GM12878 (cell line): ENCODE results near the gene RAD51B. TPM values are rescaled to one million over a fixed set of nuclear protein-coding genes. Genes with fewer than 3 reads are reported as not detected.

Experiments used
- ATAC-seq: fragments of 200-7000 bp; cut with Tn5 transposase; 3 replicates; pipeline ENCODE4 v1.9.1; 2020; ENCODE audit warnings: mild to moderate bottlenecking, moderate library complexity
- BruUV-seq: library from RNA; stranded (reverse); fragments of 400-500 nt; replicated peaks from 2 replicates; lab custom pipeline; 2021; lab: Mats Ljungman, UMichigan
- CTCF ChIA-PET: fragments of 300-600 bp; sonication (Branson Sonifier 250); formaldehyde crosslinking; extraction: SDS; loops from one replicate; lab custom pipeline; 2021; ENCODE audit warnings: inconsistent platforms; lab: Yijun Ruan, JAX
- POLR2A ChIA-PET: fragments of 350-600 bp; formaldehyde crosslinking; extraction: SDS; loops from one replicate; lab custom pipeline; 2021; ENCODE audit warnings: inconsistent platforms; lab: Charles Lee
- RAD21 ChIA-PET: fragments of 300-600 bp; sonication (Branson Sonifier 250); formaldehyde crosslinking; loops from one replicate; lab custom pipeline; 2023; ENCODE audit warnings: antibody characterized with exemption; ENCODE audit not compliant: unreplicated experiment; lab: Charles Lee
- SMC1A ChIA-PET: fragments of 300-600 bp; sonication (Branson Sonifier 250); formaldehyde crosslinking; loops from one replicate; lab custom pipeline; 2023; ENCODE audit not compliant: unreplicated experiment, uncharacterized antibody; lab: Charles Lee
- DNase-seq: peaks from one replicate; pipeline ENCODE4 v3.0.0-alpha.2; 2011; ENCODE audit warnings: low read depth, low spot score
- FAIRE-seq: peaks from 3 replicates; lab custom pipeline; 2011; peaks lifted over from hg19 to GRCh38; lab: Jason Lieb, UNC
- H2AFZ ChIP-seq: 2 replicates; pipeline ENCODE4 v1.6.0; 2011; ENCODE audit warnings: low read depth, low read length, control low read depth; ENCODE audit not compliant: control insufficient read depth
- H3K27ac ChIP-seq: 2 replicates; pipeline ENCODE4 v1.5.1; 2011; ENCODE audit warnings: control low read depth; ENCODE audit not compliant: control insufficient read depth, insufficient read depth
- H3K27me3 ChIP-seq, 2 experiments: replicated peaks in 1 of 2; 2 replicates each; pipeline versions ENCODE4 v1.6.0 to v1.6.1; 2011; ENCODE audit warnings: low read length in 1 of 2; ENCODE audit not compliant: control insufficient read depth in 2 of 2, insufficient read depth in 2 of 2
- H3K36me3 ChIP-seq, 2 experiments: 2 replicates each; pipeline ENCODE4 v1.5.1; 2011; ENCODE audit warnings: low read length in 1 of 2; ENCODE audit not compliant: control insufficient read depth in 2 of 2, insufficient read depth in 2 of 2
- H3K4me1 ChIP-seq: 2 replicates; pipeline ENCODE4 v1.6.1; 2011; ENCODE audit warnings: mild to moderate bottlenecking, low read length, moderate library complexity, mixed read lengths; ENCODE audit not compliant: control insufficient read depth, insufficient read depth
- H3K4me2 ChIP-seq: 2 replicates; pipeline ENCODE4 v1.6.0; 2011; ENCODE audit warnings: control low read depth; ENCODE audit not compliant: control insufficient read depth, insufficient read depth
- H3K4me3 ChIP-seq: fragments of 200-600 bp; sonication (generic); 2 replicates; pipeline ENCODE4 v1.5.1; 2016
- H3K79me2 ChIP-seq: 2 replicates; pipeline ENCODE4 v1.6.0; 2011; ENCODE audit warnings: low read length; ENCODE audit not compliant: control insufficient read depth, insufficient read depth
- H3K9ac ChIP-seq: 2 replicates; pipeline ENCODE4 v1.8.0; 2011; ENCODE audit warnings: low read length, control low read depth, mixed read lengths; ENCODE audit not compliant: control insufficient read depth, insufficient read depth
- H3K9me3 ChIP-seq: replicated peaks from 3 replicates; pipeline ENCODE4 v1.5.1; 2011; ENCODE audit warnings: mild to moderate bottlenecking, low read length; ENCODE audit not compliant: control insufficient read depth, insufficient read depth
- H4K20me1 ChIP-seq: 2 replicates; pipeline ENCODE4 v1.6.0; 2011; ENCODE audit not compliant: control insufficient read depth, insufficient read depth
- ASH2L ChIP-seq: fragments of 300-600, 200-600 bp; sonication (generic); IDR thresholded peaks from 2 replicates; pipeline ENCODE4 v1.6.1; 2017; ENCODE audit warnings: low read depth, mild to moderate bottlenecking, borderline replicate concordance
- CREM ChIP-seq: IDR thresholded peaks from 2 replicates; pipeline ENCODE4 v1.6.1; 2014; ENCODE audit warnings: antibody characterized with exemption, low read depth
- JUNB ChIP-seq: IDR thresholded peaks from 2 replicates; pipeline ENCODE4 v1.6.1; 2016; ENCODE audit warnings: antibody characterized with exemption, mild to moderate bottlenecking
- NFXL1 ChIP-seq: fragments of 450-650 bp; IDR thresholded peaks from 2 replicates; pipeline ENCODE4 v1.6.1; 2017; ENCODE audit warnings: antibody characterized with exemption, mild to moderate bottlenecking, borderline replicate concordance
- NFYA ChIP-seq: IDR thresholded peaks from 2 replicates; pipeline ENCODE4 v1.6.1; 2011; ENCODE audit warnings: low read depth, mild to moderate bottlenecking, low read length, improper control_type of control experiment, borderline replicate concordance
- NR2F1 ChIP-seq: fragments of 450-650 bp; conservative IDR thresholded peaks from 2 replicates; pipeline ENCODE4 v1.6.1; 2017; ENCODE audit warnings: mild to moderate bottlenecking
- PRDM15 ChIP-seq: fragments of 450-650 bp; formaldehyde crosslinking; IDR thresholded peaks from 2 replicates; pipeline ENCODE4 v1.4.0; 2020; ENCODE audit warnings: mild to moderate bottlenecking, moderate library complexity
- RCOR1 ChIP-seq: conservative IDR thresholded peaks from 2 replicates; pipeline ENCODE4 v1.6.1; 2012; ENCODE audit warnings: low read depth, low read length, improper control_type of control experiment
- SPI1 ChIP-seq: IDR thresholded peaks from 2 replicates; pipeline ENCODE4 v1.6.1; 2011; ENCODE audit warnings: low read depth, mild to moderate bottlenecking, low read length, moderate library complexity, borderline replicate concordance; ENCODE audit not compliant: insufficient read depth
- ZBED1 ChIP-seq: IDR thresholded peaks from 2 replicates; pipeline ENCODE4 v1.6.1; 2016; ENCODE audit warnings: borderline replicate concordance
- ZBTB33 ChIP-seq: fragments of 450-650 bp; IDR thresholded peaks from 2 replicates; pipeline ENCODE4 v1.6.1; 2017; ENCODE audit warnings: mild to moderate bottlenecking
- ZNF24 ChIP-seq: fragments of 450-650 bp; IDR thresholded peaks from 2 replicates; pipeline ENCODE4 v1.6.1; 2017; ENCODE audit warnings: antibody characterized with exemption, mild to moderate bottlenecking
- ZNF622 ChIP-seq: fragments of 450-650 bp; IDR thresholded peaks from 2 replicates; pipeline ENCODE4 v1.6.1; 2017; ENCODE audit warnings: mild to moderate bottlenecking, inconsistent platforms
- WGBS: methylation state at CpG from one replicate; pipeline ENCODE4 v1.1.6; 2016; ENCODE audit warnings: low lambda C conversion rate; ENCODE audit not compliant: insufficient replicate concordance, insufficient coverage; ENCODE audit errors: missing lambda C conversion rate; 5-methylcytosine and 5-hydroxymethylcytosine counted together
- in situ Hi-C: fragments of 300-500 bp; cut with MboI; formaldehyde crosslinking; loops from 9 replicates; pipeline ENCODE4 v1.14.3; 2018; ENCODE audit warnings: mixed read lengths
- intact Hi-C: fragments of 100-400 bp; cut with micrococcal nuclease; formaldehyde crosslinking; loops from one replicate; pipeline ENCODE4 v1.14.2; 2022; ENCODE audit not compliant: unreplicated experiment
- polyA plus RNA-seq, 11 experiments: library from polyadenylated mRNA; depleted of rRNA in 4 of 11; unstranded in 6 of 11; stranded (reverse) in 5 of 11; fragments of >200 nt; fragmentation: Nextera tagmentation in 4 of 11; fragmentation: Illumina TruSeq in 1 of 11; extraction: Ambion mirVana in 4 of 11; extraction: Trizol in 1 of 11; gene quantifications; 1 replicate in 1 of 11; 2 replicates in 10 of 11; pipeline versions ENCODE4 v1.2.1 to v1.2.3, GENCODE V29; 2011 to 2016; ENCODE audit warnings: inconsistent platforms in 2 of 11, missing spikeins in 2 of 11, low read depth in 1 of 11
- total RNA-seq, 4 experiments: library from RNA; depleted of rRNA in 3 of 4; stranded (reverse); fragments of >200 nt in 3 of 4; fragmentation: Illumina TruSeq in 1 of 4; extraction: Trizol in 1 of 4; gene quantifications; 2 replicates each; pipeline versions ENCODE4 v1.2.1 to v1.2.3, GENCODE V29; 2013 to 2021

Gene RAD51B
- total and polyA plus RNA-seq, 10 of the 15 experiments (the other 5 are each of a cell fraction or from before 2014, with no cell fraction given), result 9.8 to 26.8 (median 21.3) TPM

GRCh38 chr14:68174446-68174845, 354.9 kb downstream of the RAD51B start:
- no TSS peak for BruUV-seq
- no peaks in the 10 kb centered on the region for H3K27me3 ChIP-seq
- intact Hi-C loops (no loop called here), in situ Hi-C loops (no loop called here)
- H3K9ac ChIP-seq, result no peak overlapping the region
- POLR2A ChIA-PET, result interaction anchor here (0.6 kb wide), 1 partner anchor 8 kb away, joined by 4 read pairs; no protein-coding TSS in a partner anchor
- TF ChIP-seq NFXL1 (no peak), ZBTB33 (no peak)
- CTCF ChIA-PET, result no interaction called here
- no peaks in the 10 kb centered on the region; the same call in 2 of the 3 replicates for H3K9me3 ChIP-seq
- no peak for FAIRE-seq
- no peaks in the 10 kb centered on the region for H3K36me3 ChIP-seq
- no peaks in the 10 kb centered on the region for H3K4me1 ChIP-seq
- SMC1A ChIA-PET, result interaction anchor here (0.6 to 1.2 kb wide), 3 partner anchors 90 to 196 kb away, joined by 3 read pairs; no protein-coding TSS in a partner anchor
- H3K27ac ChIP-seq, result no peak overlapping the region
- H3K4me2 ChIP-seq, result no peak overlapping the region
- H3K4me3 ChIP-seq, result no peak overlapping the region
- H3K79me2 ChIP-seq, result no peaks in the 10 kb centered on the region
- no peaks in the 10 kb centered on the region for H4K20me1 ChIP-seq
- no peak for DNase-seq
- no peak overlapping the region for H2AFZ ChIP-seq
- no peak for ATAC-seq
- RAD21 ChIA-PET, result interaction anchor here (1.1 to 1.3 kb wide), 2 partner anchors 36 to 206 kb away, joined by 3 read pairs; no protein-coding TSS in a partner anchor
- 2% methylated on average over 2 of the region's 2 CpGs for WGBS

GRCh38 chr14:68176687-68177086, 357.1 kb downstream of the RAD51B start:
- no peaks in the 10 kb centered on the region for H3K79me2 ChIP-seq
- WGBS, result 100% methylated on average over 1 of the region's 1 CpG
- FAIRE-seq (no peak), DNase-seq (no peak), ATAC-seq (no peak)
- no peak overlapping the region for H3K4me3 ChIP-seq
- H3K36me3 ChIP-seq, result no peaks in the 10 kb centered on the region
- BruUV-seq, result no TSS peak
- ChIA-PET POLR2A (interaction anchor here (0.6 kb wide), 1 partner anchor 232 kb away, joined by 5 read pairs; no protein-coding TSS in a partner anchor), CTCF (no interaction called here), SMC1A (no interaction called here), RAD21 (interaction anchor here (1.1 kb wide), 1 partner anchor 14 kb away, joined by 3 read pairs; no protein-coding TSS in a partner anchor)
- H3K9ac ChIP-seq, result no peak overlapping the region
- no peak overlapping the region for H3K27ac ChIP-seq
- no peak overlapping the region for H2AFZ ChIP-seq
- no peak overlapping the region for H3K4me2 ChIP-seq
- H4K20me1 ChIP-seq, result no peaks in the 10 kb centered on the region
- H3K27me3 ChIP-seq, result no peaks in the 10 kb centered on the region
- H3K9me3 ChIP-seq, result no peaks in the 10 kb centered on the region; the same call in 2 of the 3 replicates
- in situ Hi-C loops (no loop called here), intact Hi-C loops (no loop called here)
- H3K4me1 ChIP-seq, result peaks cover 4% of the 10 kb centered on the region; the same call in 1 of the 2 replicates
- no peak for TF ChIP-seq NR2F1
- no peak for TF ChIP-seq NFYA
- no peak for TF ChIP-seq JUNB
- TF ChIP-seq ZNF622, result no peak
- TF ChIP-seq ZBED1, result no peak
- no peak for TF ChIP-seq CREM
- no peak for TF ChIP-seq SPI1
- no peak for TF ChIP-seq ZNF24
- no peak for TF ChIP-seq RCOR1
- no peak for TF ChIP-seq ASH2L
- TF ChIP-seq PRDM15 (CRISPR knock-in tag), result no peak
- TF ChIP-seq NFXL1, result no peak
